Naive thymus-derived CD8-positive, alpha-beta T cell (primary cell): Measurements from ENCODE around the gene SLC38A11. TPM values are rescaled to one million over a fixed set of nuclear protein-coding genes. Genes with fewer than 3 reads are reported as not detected.

Experiments
- ATAC-seq, 2 donors: fragments of 150-1000 bp; cut with Tn5 transposase in 1 of 2; sonication (Bioruptor Pico), chemical (Tn5 transposase) in 1 of 2; 1 replicate in 1 of 2; 2 replicates in 1 of 2; pipeline ENCODE4 v1.10.0; 2021; ENCODE audit warnings: mild to moderate bottlenecking in 2 of 2, moderate library complexity in 2 of 2
- POLR2A ChIA-PET: fragments of 350-600 bp; sonication (Branson Sonifier 250); formaldehyde crosslinking; loops from one replicate; lab custom pipeline; 2021; ENCODE audit warnings: antibody characterized with exemption; lab: Charles Lee
- DNase-seq, 10 donors: peaks; one replicate each; pipeline versions ENCODE4 v3.0.0 to v3.0.0-alpha.2; 2020 to 2022
- H3K27ac Mint-ChIP-seq, 10 donors: one replicate each; pipeline ENCODE4 v1.8.0; 2020 to 2022; ENCODE audit warnings: mild to moderate bottlenecking in 10 of 10, mixed read lengths in 10 of 10, moderate library complexity in 4 of 10, inconsistent platforms in 1 of 10
- H3K27me3 Mint-ChIP-seq, 5 donors: one replicate each; pipeline ENCODE4 v1.8.0; 2021 to 2022; ENCODE audit warnings: mixed read lengths in 5 of 5
- H3K36me3 Mint-ChIP-seq, 3 donors: one replicate each; pipeline ENCODE4 v1.8.0; 2020 to 2022; ENCODE audit warnings: mixed read lengths in 3 of 3, mild to moderate bottlenecking in 2 of 3, inconsistent platforms in 1 of 3
- H3K4me1 Mint-ChIP-seq, 4 donors: one replicate each; pipeline ENCODE4 v1.8.0; 2021 to 2022; ENCODE audit warnings: mixed read lengths in 4 of 4
- H3K4me3 Mint-ChIP-seq, 10 donors: one replicate each; pipeline ENCODE4 v1.8.0; 2020 to 2022; ENCODE audit warnings: mild to moderate bottlenecking in 10 of 10, mixed read lengths in 10 of 10, moderate library complexity in 6 of 10, inconsistent platforms in 1 of 10
- H3K9me3 Mint-ChIP-seq, 9 donors: one replicate each; pipeline ENCODE4 v1.8.0; 2020 to 2022; ENCODE audit warnings: mixed read lengths in 9 of 9, mild to moderate bottlenecking in 3 of 9, inconsistent platforms in 1 of 9, moderate library complexity in 1 of 9
- polyA plus RNA-seq, 3 donors: library from polyadenylated mRNA; unstranded; fragments of 300-500 nt; fragmentation: Illumina TruSeq; gene quantifications; one replicate each; pipeline ENCODE4 v1.2.3, GENCODE V29; 2021
- total RNA-seq, 8 experiments: library from RNA in 2 of 8; stranded (reverse) in 2 of 8; gene quantifications; one replicate each; pipeline ENCODE4 v1.2.3 and lab custom pipeline; 2021 to 2026

The SLC38A11 gene
- total and polyA plus RNA-seq, 5 experiments from 2014 or later = 0.42 to 0.74 TPM; not detected in 3

DNA sequence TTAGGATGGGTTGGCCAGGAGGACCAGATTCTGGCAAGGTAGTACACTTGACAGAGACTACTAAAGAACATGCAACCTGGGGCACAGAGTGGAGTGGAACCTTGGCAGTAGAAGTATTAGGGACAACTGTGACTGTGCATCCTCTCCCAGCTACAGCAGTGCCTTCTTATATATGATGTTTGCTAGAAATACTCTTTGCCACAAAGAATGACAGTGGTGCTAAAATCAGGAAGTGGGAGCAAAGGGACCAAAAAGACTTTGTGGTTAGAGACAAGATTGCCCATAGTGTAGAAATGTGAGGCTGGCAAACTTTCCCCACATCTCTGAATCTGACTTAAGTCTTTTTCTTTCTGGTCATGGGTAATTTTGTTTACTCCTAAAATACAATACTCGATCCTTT, 9.4 kb upstream of the SLC38A11 start:
- Mint-ChIP-seq H3K4me3 (no peak overlapping the region), H3K27me3 (peaks cover 0 to 3% (median 0%) of the 10 kb centered on the region in 5 donors), H3K27ac (no peak overlapping the region), H3K4me1 (peaks cover 0 to 30% (median 4%) of the 10 kb centered on the region in 4 donors), H3K36me3 (no peaks in the 10 kb centered on the region), H3K9me3 (peaks cover 0 to 6% (median 0%) of the 10 kb centered on the region in 9 donors)
- ATAC-seq = no peak
- POLR2A ChIA-PET = no interaction called here
- no peak for DNase-seq

DNA sequence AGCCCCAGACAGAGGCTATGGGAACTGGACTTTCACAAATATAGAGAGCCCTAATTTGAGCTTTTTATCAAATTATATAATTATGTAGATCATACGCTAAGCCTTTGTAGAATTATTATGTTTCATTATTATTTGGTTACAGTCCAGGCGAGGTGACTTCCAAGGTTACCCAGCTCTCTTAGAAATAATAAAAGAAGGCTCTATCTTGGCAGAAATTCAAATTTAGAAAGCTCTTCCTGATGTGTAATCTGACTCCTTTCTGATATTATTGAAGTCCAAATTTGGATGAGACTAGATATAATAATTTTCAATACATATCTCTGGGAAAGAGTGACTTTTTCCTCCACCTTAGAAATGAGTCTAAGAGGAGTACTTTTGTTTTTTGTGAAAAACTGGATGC, 4.8 kb upstream of the SLC38A11 start:
- no peaks in the 10 kb centered on the region for H3K9me3 Mint-ChIP-seq
- DNase-seq (no peak), ATAC-seq (no peak)
- H3K36me3 Mint-ChIP-seq = no peaks in the 10 kb centered on the region
- POLR2A ChIA-PET = no interaction called here
- peaks cover 3 to 13% (median 8%) of the 10 kb centered on the region in 4 donors for H3K4me1 Mint-ChIP-seq
- no peak overlapping the region for H3K4me3 Mint-ChIP-seq
- H3K27me3 Mint-ChIP-seq = peaks cover 0 to 6% (median 5%) of the 10 kb centered on the region in 5 donors
- H3K27ac Mint-ChIP-seq = no peak overlapping the region

DNA sequence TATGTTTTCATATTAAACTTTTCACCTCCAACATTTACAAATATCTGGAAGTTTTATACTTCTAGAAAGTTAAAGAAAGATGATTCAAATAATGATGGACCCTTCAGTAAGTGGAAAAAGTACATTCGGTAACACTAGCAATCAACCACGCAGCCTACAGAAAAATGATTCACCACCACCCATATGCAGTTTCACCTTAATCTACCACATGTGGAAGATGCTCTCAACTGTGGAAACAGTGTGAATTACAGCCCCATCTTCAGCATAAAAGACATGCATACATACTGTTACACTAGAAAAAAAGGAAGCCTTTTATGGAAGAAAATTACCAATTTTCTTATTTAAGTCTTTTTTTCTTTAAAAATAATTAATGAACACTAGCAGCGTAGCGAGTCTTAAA, 1.1 kb downstream of the SLC38A11 start:
- Mint-ChIP-seq H3K9me3 (no peaks in the 10 kb centered on the region), H3K27me3 (peaks cover 11 to 25% (median 19%) of the 10 kb centered on the region in 5 donors), H3K4me3 (no peak overlapping the region), H3K36me3 (no peaks in the 10 kb centered on the region), H3K27ac (no peak overlapping the region), H3K4me1 (peaks cover 3 to 18% (median 4%) of the 10 kb centered on the region in 4 donors)
- POLR2A ChIA-PET = no interaction called here
- no peak for DNase-seq
- ATAC-seq = no peak

DNA sequence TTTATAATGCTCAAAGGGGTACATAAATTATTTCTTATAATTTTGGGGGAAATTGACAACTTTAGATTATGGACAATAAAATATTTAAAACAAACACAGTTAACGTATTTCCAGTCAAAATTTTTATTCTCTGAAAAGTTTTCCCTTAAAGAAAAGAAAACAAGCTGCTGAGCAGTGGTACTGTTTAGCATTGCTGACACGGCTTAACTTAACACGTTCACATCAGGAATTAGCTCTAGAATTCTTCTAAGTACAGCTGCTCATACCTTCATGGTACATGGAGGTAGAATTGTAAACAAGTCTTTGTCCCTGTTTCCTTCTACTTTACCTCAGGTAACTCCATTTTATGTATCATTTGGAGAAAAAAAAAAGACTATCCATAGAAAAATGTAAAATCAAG, 2.0 kb downstream of the SLC38A11 start:
- H3K4me3 Mint-ChIP-seq = no peak overlapping the region
- no peaks in the 10 kb centered on the region for H3K9me3 Mint-ChIP-seq
- H3K4me1 Mint-ChIP-seq = peaks cover 3 to 23% (median 4%) of the 10 kb centered on the region in 4 donors
- ATAC-seq (no peak), DNase-seq (no peak)
- H3K27me3 Mint-ChIP-seq = peaks cover 11 to 27% (median 19%) of the 10 kb centered on the region in 5 donors
- H3K36me3 Mint-ChIP-seq = no peaks in the 10 kb centered on the region
- POLR2A ChIA-PET = no interaction called here
- no peak overlapping the region for H3K27ac Mint-ChIP-seq

DNA sequence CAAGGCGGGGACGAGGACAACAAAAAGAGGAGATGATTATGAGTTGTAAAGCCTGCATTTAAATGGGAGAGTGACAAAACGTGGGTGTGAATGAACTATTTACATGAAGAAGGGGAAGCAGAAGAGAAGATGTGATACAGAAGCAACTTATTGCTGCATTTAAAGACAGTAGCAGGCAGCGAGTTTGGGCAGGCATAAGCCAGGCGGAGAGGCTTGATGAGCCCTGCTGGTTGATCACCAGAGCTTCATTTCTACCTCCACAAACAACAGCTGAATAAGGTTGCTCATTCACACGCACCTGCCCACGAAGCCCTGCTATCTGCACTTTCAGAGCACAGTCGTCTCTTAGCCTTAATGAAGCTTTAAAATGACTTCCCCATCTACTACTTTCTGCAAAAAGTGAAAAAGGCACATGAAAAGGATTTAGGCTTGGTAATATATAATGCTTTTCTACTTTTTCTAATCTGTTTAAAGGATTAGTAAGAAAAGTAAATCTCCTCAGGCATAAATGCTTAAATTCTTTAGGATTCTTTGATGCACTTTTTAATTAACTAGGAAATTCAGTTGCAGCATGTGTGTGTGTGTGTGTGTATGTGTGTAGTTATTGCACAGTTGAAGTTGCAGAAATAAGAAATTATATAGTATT, 3.1 kb downstream of the SLC38A11 start:
- POLR2A ChIA-PET = no interaction called here
- H3K27ac Mint-ChIP-seq = no peak overlapping the region
- H3K4me3 Mint-ChIP-seq = no peak overlapping the region
- H3K27me3 Mint-ChIP-seq = peaks cover 11 to 27% (median 19%) of the 10 kb centered on the region in 5 donors
- DNase-seq (no peak), ATAC-seq (no peak)
- no peaks in the 10 kb centered on the region for H3K36me3 Mint-ChIP-seq
- no peaks in the 10 kb centered on the region for H3K9me3 Mint-ChIP-seq
- H3K4me1 Mint-ChIP-seq = peaks cover 3 to 24% (median 4%) of the 10 kb centered on the region in 4 donors

DNA sequence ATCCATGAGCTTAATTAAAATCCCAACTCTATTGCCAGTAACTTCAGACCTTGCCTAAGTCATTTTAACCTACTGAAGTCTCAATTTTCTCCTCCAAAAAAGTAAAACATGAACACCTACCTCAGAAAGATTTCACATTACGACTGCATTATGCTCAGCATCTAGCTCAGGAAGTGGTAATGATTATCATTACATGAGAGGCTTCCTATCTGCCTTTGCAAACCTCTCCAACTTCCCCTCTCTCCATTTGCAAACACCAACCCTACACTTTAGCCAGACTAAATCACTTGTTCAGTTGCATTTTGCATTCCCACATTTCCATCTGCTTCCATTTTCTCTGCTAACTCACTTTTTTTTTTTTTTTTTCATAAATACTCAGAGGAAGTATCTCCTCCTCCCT, 6.8 kb downstream of the SLC38A11 start:
- POLR2A ChIA-PET = no interaction called here
- Mint-ChIP-seq H3K36me3 (no peaks in the 10 kb centered on the region), H3K27ac (no peak overlapping the region), H3K9me3 (no peaks in the 10 kb centered on the region), H3K27me3 (peaks cover 5 to 21% (median 11%) of the 10 kb centered on the region in 5 donors), H3K4me3 (no peak overlapping the region), H3K4me1 (peaks cover 0 to 11% (median 0%) of the 10 kb centered on the region in 4 donors)
- DNase-seq = no peak
- no peak for ATAC-seq

DNA sequence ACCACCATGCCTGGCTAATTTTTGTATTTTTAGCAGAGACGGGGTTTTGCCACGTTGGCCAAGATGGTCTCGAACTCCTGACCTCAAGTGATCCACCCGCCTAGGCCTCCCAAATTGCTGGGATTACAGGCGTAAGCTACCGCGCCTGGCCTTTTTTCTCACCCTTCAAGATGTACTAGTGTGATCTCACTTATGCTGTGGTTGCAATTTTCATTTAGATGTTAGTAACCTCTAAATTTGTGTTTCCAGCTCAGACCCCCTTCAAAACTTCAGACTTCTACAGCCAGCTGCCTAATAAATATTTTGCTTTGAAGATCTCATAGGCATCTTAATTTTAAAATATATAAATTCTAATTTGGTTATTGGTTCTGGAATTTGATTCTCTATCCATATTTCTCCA, 8.0 kb downstream of the SLC38A11 start:
- DNase-seq (no peak), ATAC-seq (no peak)
- Mint-ChIP-seq H3K9me3 (no peaks in the 10 kb centered on the region), H3K4me3 (no peak overlapping the region), H3K4me1 (peaks cover 0 to 11% (median 0%) of the 10 kb centered on the region in 4 donors), H3K27me3 (peaks cover 2 to 21% (median 8%) of the 10 kb centered on the region in 5 donors), H3K27ac (no peak overlapping the region), H3K36me3 (no peaks in the 10 kb centered on the region)
- POLR2A ChIA-PET = no interaction called here

DNA sequence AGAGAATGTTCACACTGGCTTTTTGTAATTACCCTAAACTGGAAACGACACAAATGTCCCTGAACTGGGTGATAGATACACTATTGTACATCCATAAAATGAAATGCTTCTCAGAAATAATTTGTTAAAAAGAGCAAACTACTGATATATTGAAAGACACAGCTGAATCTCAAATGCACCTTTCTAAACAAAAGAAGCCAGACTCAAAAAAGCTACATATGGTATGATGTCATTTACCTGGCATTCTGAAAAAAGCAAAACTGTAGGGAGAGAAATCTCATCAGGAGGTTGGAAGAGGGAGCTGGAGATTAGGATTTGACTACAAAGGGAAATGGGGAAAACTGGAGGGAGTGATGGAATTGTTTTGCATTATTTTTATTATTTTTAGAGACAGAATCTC, 12.0 kb downstream of the SLC38A11 start:
- POLR2A ChIA-PET = no interaction called here
- DNase-seq = no peak
- no peak for ATAC-seq
- Mint-ChIP-seq H3K36me3 (no peaks in the 10 kb centered on the region), H3K4me1 (peaks cover 0 to under 1% (median 0%) of the 10 kb centered on the region in 4 donors), H3K27me3 (no peaks in the 10 kb centered on the region), H3K9me3 (no peaks in the 10 kb centered on the region), H3K4me3 (no peak overlapping the region), H3K27ac (no peak overlapping the region)

DNA sequence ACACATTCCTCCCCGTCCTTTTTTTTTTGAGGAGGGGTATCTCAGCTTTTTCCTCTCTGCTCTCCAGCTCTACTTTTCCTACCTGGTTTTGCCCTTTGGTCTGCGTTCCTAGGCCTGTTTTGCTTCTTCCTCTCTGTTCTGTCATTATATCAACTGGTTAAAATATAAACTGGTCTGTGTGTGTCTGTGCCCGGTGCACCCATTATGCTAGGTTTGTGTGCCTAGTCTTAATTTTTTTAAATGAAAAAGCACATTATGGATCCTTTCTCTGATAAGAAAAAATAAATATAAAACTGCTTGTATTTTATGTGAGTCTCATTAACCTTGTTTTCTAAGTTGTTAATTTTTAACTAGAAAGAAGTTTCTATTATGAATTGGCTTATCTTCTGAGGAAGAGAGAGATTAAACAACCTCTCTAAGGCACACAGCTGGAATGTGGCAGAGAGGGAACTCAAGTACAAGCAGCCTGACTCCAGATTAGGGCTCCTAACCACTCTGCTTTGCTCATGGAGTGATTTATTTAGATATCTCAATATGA, 17.4 kb downstream of the SLC38A11 start:
- H3K4me3 Mint-ChIP-seq = no peak overlapping the region
- ATAC-seq (no peak), DNase-seq (no peak)
- no peaks in the 10 kb centered on the region for H3K27me3 Mint-ChIP-seq
- no peak overlapping the region for H3K27ac Mint-ChIP-seq
- no peaks in the 10 kb centered on the region for H3K9me3 Mint-ChIP-seq
- POLR2A ChIA-PET = no interaction called here
- no peaks in the 10 kb centered on the region for H3K36me3 Mint-ChIP-seq
- H3K4me1 Mint-ChIP-seq = peaks cover 0 to 18% (median 0%) of the 10 kb centered on the region in 4 donors

DNA sequence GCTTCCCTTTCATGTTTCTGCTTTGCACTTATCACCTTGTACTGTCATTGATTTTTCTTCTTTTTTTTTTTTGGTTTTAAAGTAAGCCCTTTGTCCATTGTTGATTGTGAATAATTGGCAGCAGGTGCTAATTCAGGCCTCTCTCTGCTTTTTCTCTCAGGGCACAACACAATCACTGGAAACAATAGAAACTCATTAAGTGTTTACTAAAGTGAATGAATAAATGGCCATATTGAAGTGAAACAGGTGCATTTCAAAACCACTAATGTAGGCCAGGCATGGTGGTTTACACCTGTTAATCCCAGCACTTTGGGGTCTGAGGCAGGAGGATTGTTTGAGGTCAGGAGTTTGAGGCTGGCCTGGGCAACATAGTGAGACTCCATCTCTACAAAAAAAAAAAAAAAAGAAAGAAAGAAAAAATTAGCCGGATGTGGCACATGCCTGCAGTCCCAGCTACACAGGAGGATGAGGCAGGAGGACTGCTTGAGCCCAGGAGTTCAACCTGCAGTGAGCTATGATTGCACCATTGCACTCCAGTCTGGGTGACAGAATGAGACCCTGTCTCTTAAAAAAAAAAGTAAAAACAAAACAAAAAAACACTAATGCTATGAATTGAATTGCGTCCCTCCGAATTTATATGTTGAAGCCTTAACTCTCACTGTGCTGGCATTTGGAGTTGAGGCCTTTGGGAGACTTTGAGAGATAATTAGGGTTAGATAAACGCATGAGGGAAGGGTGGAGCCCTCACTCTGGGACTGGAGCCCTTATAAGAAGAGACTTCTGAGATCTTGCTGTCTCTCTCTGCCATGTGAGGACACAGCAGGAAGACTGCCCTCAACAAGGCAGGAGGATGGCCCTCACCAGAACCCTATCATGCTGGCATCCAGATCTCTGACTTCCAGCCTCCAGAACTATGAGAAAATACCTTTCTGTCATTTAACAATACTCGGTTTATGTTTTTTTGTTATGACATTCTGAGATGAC, 19.9 kb downstream of the SLC38A11 start:
- ATAC-seq (no peak), DNase-seq (no peak)
- no peak overlapping the region for H3K4me3 Mint-ChIP-seq
- peaks cover 0 to 11% (median 0%) of the 10 kb centered on the region in 9 donors for H3K9me3 Mint-ChIP-seq
- peaks cover 0 to 5% (median 0%) of the 10 kb centered on the region in 5 donors for H3K27me3 Mint-ChIP-seq
- POLR2A ChIA-PET = no interaction called here
- no peak overlapping the region for H3K27ac Mint-ChIP-seq
- peaks cover 0 to 20% (median 0%) of the 10 kb centered on the region in 4 donors for H3K4me1 Mint-ChIP-seq
- H3K36me3 Mint-ChIP-seq = no peaks in the 10 kb centered on the region

DNA sequence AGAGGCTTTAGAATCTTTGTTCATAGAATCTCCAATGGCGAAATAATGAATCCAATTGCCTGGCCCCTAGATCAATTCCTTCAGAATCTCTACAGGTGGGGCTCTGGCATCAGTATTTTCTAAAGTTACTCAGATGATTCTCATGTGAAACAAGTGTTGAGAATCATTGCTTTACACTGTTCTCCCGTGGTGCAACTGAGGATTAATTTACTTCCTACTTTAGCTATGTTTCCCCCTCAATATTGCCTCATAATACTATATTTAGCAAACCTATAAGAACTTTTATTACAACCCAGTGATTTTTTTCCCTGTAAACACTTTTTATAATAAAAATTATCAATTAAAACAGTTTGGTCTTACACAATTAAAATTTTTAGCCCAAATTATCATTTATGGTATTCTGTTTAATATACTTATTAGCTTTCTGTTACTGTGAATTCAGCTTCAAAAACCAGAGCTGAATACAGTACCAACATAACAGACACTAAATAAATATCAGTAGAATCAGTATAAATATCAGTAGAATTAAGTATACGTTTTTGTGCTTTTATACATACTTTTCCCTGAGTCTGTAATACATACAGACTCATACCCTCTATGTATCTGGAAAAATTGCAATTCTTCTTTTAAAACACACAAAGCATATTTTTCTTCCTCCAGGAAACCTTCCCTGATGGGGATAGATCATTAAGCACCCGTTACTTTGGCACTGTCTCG, 20.8 kb downstream of the SLC38A11 start:
- Mint-ChIP-seq H3K9me3 (peaks cover 0 to 17% (median 0%) of the 10 kb centered on the region in 9 donors), H3K4me1 (peaks cover 0 to 20% (median 0%) of the 10 kb centered on the region in 4 donors), H3K27me3 (peaks cover 0 to 5% (median 0%) of the 10 kb centered on the region in 5 donors), H3K4me3 (no peak overlapping the region), H3K27ac (no peak overlapping the region), H3K36me3 (no peaks in the 10 kb centered on the region)
- POLR2A ChIA-PET = no interaction called here
- ATAC-seq (no peak), DNase-seq (no peak)

DNA sequence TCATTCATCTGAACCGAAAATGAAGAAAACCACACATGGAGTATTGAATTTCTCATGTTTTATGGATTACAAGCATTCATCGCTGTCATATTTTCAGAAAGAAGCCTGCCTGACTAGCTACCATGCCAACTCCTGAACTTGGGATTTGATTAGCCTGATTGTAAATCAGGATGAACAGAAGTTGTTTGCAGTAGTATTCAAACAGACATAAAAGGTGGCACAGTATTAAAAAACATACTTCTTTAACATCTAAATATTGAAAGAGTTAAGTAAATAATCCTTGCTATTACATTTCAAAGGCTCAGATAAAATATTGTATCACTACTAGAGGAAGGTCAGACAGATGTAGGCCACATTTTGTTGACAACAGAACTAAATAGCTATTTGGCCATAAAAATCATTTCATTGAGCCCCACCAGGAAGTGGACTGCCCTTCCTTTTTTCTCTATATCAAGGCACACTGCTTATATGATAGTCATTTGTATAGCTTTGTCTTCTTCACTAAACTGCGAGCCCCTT, 21.6 kb downstream of the SLC38A11 start:
- POLR2A ChIA-PET = no interaction called here

More for the DNA sequence above, 21.6 kb downstream of the SLC38A11 start:
- H3K27ac Mint-ChIP-seq = no peak overlapping the region
- DNase-seq (no peak), ATAC-seq (no peak)
- H3K4me1 Mint-ChIP-seq = peaks cover 0 to 20% (median 0%) of the 10 kb centered on the region in 4 donors
- H3K4me3 Mint-ChIP-seq = no peak overlapping the region
- H3K36me3 Mint-ChIP-seq = no peaks in the 10 kb centered on the region
- H3K9me3 Mint-ChIP-seq = peaks cover 0 to 25% (median 2%) of the 10 kb centered on the region in 9 donors
- peaks cover 0 to 11% (median 0%) of the 10 kb centered on the region in 5 donors for H3K27me3 Mint-ChIP-seq
